GM12872 (cell line): ENCODE data around the gene UBASH3A.

Experiments used
- CTCF ChIP-seq: IDR thresholded peaks from 3 replicates; pipeline ENCODE4 v1.5.1; 2011; ENCODE audit warnings: low read depth, mild to moderate bottlenecking, low read length, moderate library complexity; ENCODE audit not compliant: insufficient read depth

The UBASH3A gene

DNA sequence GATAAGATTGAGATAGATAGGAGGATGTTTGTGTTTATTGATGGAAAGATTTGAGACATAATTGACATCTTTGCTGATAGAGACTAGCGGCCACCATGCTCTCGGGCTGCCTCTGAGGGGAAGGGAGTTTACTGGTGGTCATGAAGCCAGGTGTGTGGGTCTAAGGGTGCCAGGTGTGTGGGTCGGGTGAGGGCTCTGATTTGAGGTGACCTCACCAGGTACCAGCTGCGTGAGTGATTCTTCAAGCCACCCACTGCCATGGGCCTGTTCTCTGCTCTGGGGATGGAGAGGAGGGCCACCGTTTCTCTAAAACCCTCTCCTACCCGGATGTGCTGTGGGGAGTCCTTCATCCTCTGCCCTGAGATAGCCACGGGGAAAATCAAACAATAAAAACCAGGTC lies 3.2 kb downstream of the UBASH3A start:
- TF ChIP-seq CTCF, result no peak

- TF ChIP-seq CTCF, result no peak
Measured at GRCh38 chr21:42407476-42407875, 3.8 kb downstream of the UBASH3A start.

GRCh38 chr21:42409366-42409765 lies 5.7 kb downstream of the UBASH3A start:
- no peak for TF ChIP-seq CTCF

GRCh38 chr21:42411197-42411869 lies 7.6 kb downstream of the UBASH3A start:
- TF ChIP-seq CTCF, result peak; percentile 31; the same call in 1 of the 3 replicates

- no peak for TF ChIP-seq CTCF
Measured at GRCh38 chr21:42411891-42412635, 8.4 kb downstream of the UBASH3A start.

DNA sequence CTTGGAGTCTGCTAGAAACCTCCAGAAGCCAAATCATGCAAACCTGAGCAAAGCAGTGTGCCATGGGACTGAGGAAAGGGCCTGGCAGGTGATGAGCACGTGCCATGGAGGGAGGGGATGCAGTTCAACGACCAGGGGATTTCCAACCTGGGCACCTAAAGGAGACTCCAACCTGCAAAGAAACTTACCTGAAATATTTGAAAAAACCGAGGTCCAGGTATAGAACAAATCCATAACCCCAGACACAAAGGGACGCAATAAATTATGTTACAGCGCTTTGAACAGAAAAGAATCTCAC lies 8.9 kb downstream of the UBASH3A start:
- TF ChIP-seq CTCF, result no peak

DNA sequence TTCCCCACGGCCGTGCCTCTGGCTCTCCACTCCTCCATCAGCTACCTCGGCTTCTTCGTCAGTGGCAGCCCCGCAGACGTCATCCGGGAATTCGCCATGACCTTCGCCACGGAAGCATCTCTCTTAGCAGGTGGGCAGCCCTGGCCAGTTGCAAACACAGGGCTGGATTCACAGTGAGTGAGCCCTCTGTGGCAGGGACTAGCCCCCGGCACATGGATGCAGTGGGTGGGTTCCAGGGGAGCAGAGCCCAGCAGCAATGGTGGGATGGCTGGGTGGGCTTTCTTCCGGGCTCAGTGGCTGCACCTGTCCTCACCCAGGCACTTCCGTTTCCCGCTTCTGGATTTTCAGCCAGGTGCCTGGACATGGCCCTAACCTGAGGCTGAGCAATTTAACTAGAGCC lies 9.4 kb downstream of the UBASH3A start:
- TF ChIP-seq CTCF, result no peak
